ENCODE results near the gene WDR4.

GRCh38 chr21:42827588-42827987, 51.8 kb downstream of the WDR4 start:
- TF ChIP-seq PBX3 (IDR thresholded peaks at IDR 0.05) (no peak), FOXM1 (IDR thresholded peaks at IDR 0.05; ENCODE audit: low read depth) (no peak), RFX5 (IDR thresholded peaks at IDR 0.05; ENCODE audit: low read length) (no peak)
